Hematopoietic multipotent progenitor cell treated with erythropoietin and hydrocortisone succinate and interleukin-3 and kit ligand, for 4 days (in vitro differentiated cells): ENCODE results near the gene SOX12.
"Not testable (repeated sequence)": the region's sequence is repeated elsewhere in the genome, so short reads cannot be mapped to it uniquely, and the experiment has no call there.

Experiments
- DNase-seq: peaks from one replicate; pipeline ENCODE4 v3.0.0-alpha.2; 2015

Gene SOX12

DNA sequence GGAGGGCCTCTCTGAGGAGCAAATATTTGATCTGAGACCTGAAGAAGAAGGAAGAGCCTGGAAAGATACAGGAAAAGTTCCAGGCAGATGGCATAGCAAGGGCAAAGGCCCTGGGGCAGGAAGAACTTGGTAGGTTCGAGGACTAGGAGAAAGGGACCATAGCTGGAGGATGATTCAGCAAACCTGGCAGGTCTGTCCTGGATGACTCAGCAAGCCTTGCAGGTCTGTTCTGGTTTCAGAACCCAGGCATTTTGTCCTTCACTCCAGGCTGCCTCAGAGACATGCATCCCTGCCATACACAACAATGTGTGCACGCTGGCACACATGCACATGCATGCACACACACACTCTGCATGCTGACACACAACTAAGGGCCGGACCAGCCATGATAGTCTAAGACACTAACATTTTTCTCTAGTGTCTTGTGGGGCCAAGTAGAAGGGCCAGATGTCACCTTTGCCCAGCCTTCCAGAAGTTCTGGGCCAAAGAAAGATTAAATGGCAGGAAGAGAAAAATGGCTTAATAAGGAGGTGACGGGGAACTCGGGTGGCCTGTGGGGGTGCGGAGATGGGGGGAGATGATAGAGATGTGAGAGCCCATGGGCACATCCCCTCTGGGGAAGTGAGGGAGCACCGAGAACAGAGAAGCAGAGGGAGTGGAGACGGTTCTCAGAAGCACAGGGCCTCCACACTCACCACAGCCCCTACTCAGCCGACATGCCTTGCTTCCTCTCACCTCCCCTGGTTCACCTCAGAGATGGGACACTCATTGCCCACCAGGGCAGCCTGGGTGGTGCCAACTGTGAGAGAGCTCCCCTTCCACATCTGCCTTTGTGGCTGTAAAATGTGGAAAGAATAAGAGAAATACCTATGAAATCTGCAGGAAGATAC is 39.8 kb downstream of the SOX12 start:
- DNase-seq: peak; percentile 51

DNA sequence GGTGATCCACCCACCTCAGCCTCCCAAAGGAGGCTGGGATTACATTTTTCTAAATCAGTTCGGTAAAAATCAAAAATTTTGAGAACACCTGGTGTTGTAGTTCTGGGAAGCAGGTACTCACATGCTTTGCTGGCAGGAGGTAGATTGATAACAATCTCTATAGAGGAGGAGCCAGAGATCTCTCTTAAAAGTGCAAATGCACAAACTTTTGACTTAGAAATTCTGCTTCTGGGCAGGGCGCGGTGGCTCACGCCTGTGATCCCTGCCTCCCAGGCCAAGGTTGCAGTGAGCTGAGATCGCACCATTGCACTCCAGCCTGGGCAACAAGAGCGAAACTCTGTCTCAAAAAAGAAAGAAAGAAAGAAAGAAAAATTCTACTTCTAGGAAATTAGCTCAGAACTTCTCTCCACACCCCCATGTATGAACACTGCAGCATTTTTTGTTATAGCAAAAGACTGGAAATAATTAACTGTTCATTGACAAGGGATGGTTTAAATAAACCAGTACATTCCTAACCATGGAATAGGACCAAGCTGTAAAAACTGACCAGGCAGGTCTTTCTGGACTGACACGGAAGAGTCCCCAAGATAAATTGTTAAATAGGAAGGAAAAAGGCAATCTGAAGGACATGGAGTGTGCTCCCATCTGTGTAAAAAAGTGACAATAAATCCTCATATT is 40.8 kb downstream of the SOX12 start:
- no peak for DNase-seq

- no peak for DNase-seq
These were observed 41.5 kb downstream of the SOX12 start for GRCh38 chr20:366719-367485.

- DNase-seq: no peak
These were observed 42.1 kb downstream of the SOX12 start for GRCh38 chr20:367486-367887.

DNA sequence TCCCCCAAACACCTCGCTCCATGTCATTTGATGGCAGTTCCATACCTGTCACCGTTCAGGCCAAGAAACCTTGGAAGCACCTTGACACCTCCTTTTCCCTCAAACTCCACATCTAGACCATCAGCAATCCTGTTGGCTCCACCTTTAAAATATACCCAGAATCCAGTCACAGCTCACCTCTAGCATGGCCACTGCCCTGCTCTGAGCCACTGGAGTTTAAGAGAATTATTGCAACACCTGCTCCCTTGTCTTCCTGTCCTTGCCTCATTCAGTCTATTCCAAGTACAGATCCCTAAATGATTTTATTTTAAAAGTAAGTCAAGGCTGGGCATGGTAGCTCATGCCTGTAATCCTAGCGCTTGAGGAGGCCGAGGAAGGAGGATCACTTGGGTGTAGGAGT is 43.6 kb downstream of the SOX12 start:
- no peak for DNase-seq

- DNase-seq: no peak
These were observed 44.8 kb downstream of the SOX12 start for GRCh38 chr20:370151-370600.

DNA sequence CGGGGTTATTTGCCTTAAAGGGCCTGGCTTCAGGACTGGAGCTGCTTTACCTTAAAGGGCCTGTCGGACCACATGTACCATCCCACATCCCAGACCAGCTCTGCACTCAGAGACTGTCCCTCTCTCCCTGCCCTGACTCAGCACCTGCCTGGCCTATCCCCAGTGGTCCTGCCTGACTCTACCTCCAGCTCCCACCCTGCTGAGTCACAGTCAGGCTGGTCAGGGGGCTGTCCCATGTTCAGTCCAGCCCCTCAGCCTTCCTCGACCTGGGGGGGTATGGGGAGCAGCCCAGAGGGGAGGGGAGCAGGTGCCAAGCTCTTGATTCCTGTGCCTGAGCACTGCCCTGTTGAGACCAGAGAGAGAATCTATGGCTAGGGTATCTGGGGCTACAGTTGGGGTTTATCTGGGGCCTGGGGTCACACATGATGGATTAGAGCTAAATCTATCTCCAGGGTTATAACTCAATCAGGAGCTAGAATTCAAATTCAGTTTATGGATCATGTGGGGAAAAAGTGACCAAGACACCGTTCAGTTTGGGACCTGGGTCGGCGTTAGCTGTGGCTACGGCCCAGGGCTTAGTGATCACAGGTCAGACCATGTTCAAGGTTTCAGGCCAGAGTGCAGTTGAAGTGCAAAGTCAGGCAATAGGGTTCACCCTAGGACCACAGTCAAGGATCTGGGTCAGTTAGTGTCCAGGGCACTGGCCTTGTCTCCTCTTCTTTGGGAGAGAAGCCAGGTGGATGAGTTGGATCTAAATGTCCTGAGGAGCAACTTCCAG is 45.8 kb downstream of the SOX12 start:
- no peak for DNase-seq

- DNase-seq: peak; percentile 75
These were observed 46.6 kb downstream of the SOX12 start for GRCh38 chr20:371755-372542.

- peak; percentile 58 for DNase-seq
These were observed 47.3 kb downstream of the SOX12 start for GRCh38 chr20:372543-373082.

- DNase-seq: peak; percentile 63
These were observed 48.0 kb downstream of the SOX12 start for GRCh38 chr20:373171-373890.

GRCh38 chr20:375265-375889 is 50.0 kb downstream of the SOX12 start:
- no peak for DNase-seq

GRCh38 chr20:376089-376488 is 50.7 kb downstream of the SOX12 start:
- DNase-seq: no peak

DNA sequence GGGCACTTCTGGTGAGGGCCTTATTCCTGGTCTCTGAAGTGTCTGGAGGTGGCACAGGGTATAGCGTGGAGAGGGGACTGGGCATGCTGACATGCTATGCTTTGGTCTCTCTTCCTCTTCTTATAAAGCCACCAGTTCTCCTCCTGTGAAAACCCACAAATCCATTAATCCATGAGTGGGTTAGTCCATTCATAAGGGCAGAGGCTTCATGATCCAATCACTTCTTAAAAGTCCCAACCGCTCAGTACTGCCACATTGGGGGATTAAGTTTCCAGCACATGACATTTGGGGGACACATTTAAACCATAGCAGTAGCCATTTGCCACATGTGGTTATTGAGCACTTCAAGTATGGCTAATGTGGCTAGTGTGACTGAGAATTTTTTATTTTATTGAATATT is 51.4 kb downstream of the SOX12 start:
- no peak for DNase-seq

DNA sequence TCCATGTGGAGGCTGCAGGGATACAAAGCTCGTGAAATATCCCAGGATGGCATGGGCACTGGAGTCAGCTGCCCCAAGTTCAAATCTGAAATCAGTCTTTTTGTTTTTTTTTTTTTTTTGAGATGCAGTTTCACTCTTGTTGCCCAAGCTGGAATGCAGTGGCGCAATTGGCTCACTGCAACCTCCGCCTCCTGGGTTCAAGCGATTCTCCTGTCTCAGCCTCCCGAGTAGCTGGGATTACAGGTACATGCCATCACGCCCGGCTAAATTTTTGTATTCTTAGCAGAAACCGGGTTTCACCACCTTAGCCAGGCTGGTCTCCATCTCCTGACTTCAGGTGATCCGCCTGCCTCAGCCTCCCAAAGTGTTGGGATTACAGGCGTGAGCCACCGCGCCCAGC is 52.2 kb downstream of the SOX12 start:
- DNase-seq: not testable (repeated sequence)

DNA sequence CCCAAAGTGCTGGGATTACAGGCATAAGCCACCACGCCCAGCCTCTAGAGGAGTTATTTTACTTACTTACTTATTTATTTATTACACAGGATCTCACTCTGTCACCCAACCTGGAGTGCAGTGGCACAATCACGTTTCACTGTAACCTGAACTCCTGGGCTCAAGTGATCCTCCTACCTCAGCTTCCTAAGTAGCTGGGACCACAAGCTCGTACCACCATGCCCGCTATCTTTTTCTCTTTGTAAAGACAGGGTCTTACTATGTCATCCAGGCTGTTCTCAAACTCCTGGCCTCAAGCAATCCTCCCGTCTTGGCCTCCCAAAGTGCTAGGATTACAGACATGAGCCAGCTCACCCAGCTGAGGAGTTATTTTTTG is 53.6 kb downstream of the SOX12 start:
- no peak for DNase-seq
